Heart right ventricle (tissue), 16 donors: ENCODE data around the gene SMPDL3A. TPM values are rescaled to one million over a fixed set of nuclear protein-coding genes. Genes with fewer than 3 reads are reported as not detected.

ENCODE experiments used
- ATAC-seq, 8 donors: fragments of 200-7000 bp; cut with Tn5 transposase; one replicate each; pipeline ENCODE4 v1.9.1; 2020; ENCODE audit warnings: mild to moderate bottlenecking in 8 of 8, moderate library complexity in 8 of 8, moderate number of reproducible peaks in 1 of 8
- DNase-seq, 2 donors: peaks; one replicate each; pipeline ENCODE4 v3.0.0-alpha.2; 2020
- H3K27ac ChIP-seq, 10 donors: fragments of 200-600 bp; sonication (generic) in 2 of 10; one replicate each; pipeline versions ENCODE4 v1.5.0 to v1.8.0; 2020 to 2022; ENCODE audit warnings: mild to moderate bottlenecking in 3 of 10
- H3K27me3 ChIP-seq, 7 donors: fragments of 200-600 bp; one replicate each; pipeline ENCODE4 v1.8.0; 2021 to 2022; ENCODE audit warnings: mild to moderate bottlenecking in 2 of 7
- H3K36me3 ChIP-seq, 9 donors: fragments of 200-600 bp; sonication (generic) in 1 of 9; one replicate each; pipeline versions ENCODE4 v1.5.0 to v1.8.0; 2020 to 2022; ENCODE audit warnings: mild to moderate bottlenecking in 2 of 9
- H3K4me1 ChIP-seq, 9 donors: fragments of 200-600 bp; sonication (generic) in 1 of 9; one replicate each; pipeline versions ENCODE4 v1.5.0 to v1.8.0; 2020 to 2022; ENCODE audit warnings: mild to moderate bottlenecking in 4 of 9
- H3K4me3 ChIP-seq, 10 donors: fragments of 200-600 bp; sonication (generic) in 2 of 10; one replicate each; pipeline versions ENCODE4 v1.5.0 to v1.8.0; 2020 to 2022; ENCODE audit warnings: mild to moderate bottlenecking in 7 of 10, moderate library complexity in 2 of 10
- H3K9me3 ChIP-seq, 11 donors: fragments of 200-600 bp in 10 of 11; sonication (generic) in 2 of 11; one replicate each; pipeline versions ENCODE4 v1.5.0 to v1.8.0; 2013 to 2022; ENCODE audit warnings: mild to moderate bottlenecking in 2 of 11, control low read depth in 1 of 11, moderate library complexity in 1 of 11
- CTCF ChIP-seq, 9 donors: fragments of 200-600 bp; sonication (generic) in 2 of 9; IDR thresholded peaks; one replicate each; pipeline versions ENCODE4 v1.5.0 to v1.8.0; 2021 to 2022; ENCODE audit warnings: antibody characterized with exemption in 9 of 9, mild to moderate bottlenecking in 5 of 9, moderate library complexity in 1 of 9
- WGBS, 2 donors: extraction: QIAGEN DNeasy Blood & Tissue Kit; methylation state at CpG; one replicate each; pipeline ENCODE4 v1.1.7; 2013; ENCODE audit warnings: inconsistent platforms in 1 of 2; 5-methylcytosine and 5-hydroxymethylcytosine counted together
- intact Hi-C, 10 donors: fragments of 100-400 bp; cut with DNase I; formaldehyde crosslinking; loops; one replicate each; pipeline versions ENCODE4 v1.11.1 to v1.14.2; 2022
- polyA plus RNA-seq, 2 donors: library from polyadenylated mRNA; stranded (reverse); fragments of 200-250 nt; gene quantifications; one replicate each; pipeline ENCODE4 v1.2.3, GENCODE V29; 2013
- total RNA-seq, 10 donors: library from RNA; stranded (reverse); fragmentation: NEBNext Ultra II Directional in 3 of 10; extraction: Animal tissue kit (Norgen Biotek cat#: 25700) in 3 of 10; gene quantifications; one replicate each; pipeline versions ENCODE4 v1.2.1 to v1.2.4, GENCODE V29; 2021 to 2023
- donor health status: Arrhythmogenic right ventricular cardiomyopathy.
- donor health status: ischemic (EF 13 %, LVEDD 7.1; RV severe dilation, severe dysfunction).
- donor health status: healthy with polysubstance abuse.
- donor health status: DM: no; HTN: yes; CAD: no.
- donor health status: DM: no; HTN: no; CAD: no.
- donor health status: ischemic (EF 25% LVEDD 6.9; RV normal size, moderate dysfunction).
- donor health status: ischemic (EF 25% LVEDD 5.7; RV mildly dilated, moderate dysfunction).
- donor health status: healthy.
- donor health status: DM: yes; HTN: yes; CAD: no.
- donor health status: Ischemic cardiomyopathy.
- donor health status: ischemic (EF 35%, LVEDD 5.7; RV mildly dilated, moderate dysfunction).
- donor health status: nonischemic (EF 11% LVEDD 7.7; RV severe dilation, severe dysfunction).
- donor health status: DM: yes; HTN: yes; CAD: no.
- donor health status: PGD.
- donor health status: ischemic (EF 29% LVEDD 5.4; RV normal size, mild dysfunction).
- donor health status: nonischemic (EF 23%, LVEDD 6.1; RV moderate dilation, normal function).

The SMPDL3A gene
- total and polyA plus RNA-seq, 12 donors = 2.5 to 6.7 (median 3.9) TPM

- Histone ChIP-seq H3K4me3 (peak overlapping the region in 1 of 10 donors; percentile 4), H3K36me3 (no peaks in the 10 kb centered on the region), H3K27ac (no peak overlapping the region), H3K4me1 (peaks cover 0 to 28% (median 0%) of the 10 kb centered on the region in 9 donors), H3K9me3 (no peaks in the 10 kb centered on the region), H3K27me3 (no peaks in the 10 kb centered on the region)
- intact Hi-C loops = no loop called here
- ATAC-seq = no peak
- 73 to 79% methylated on average over 5 of the region's 5 CpGs for WGBS, 2 donors
- DNase-seq = no peak
- no peak for TF ChIP-seq CTCF (IDR thresholded peaks at IDR 0.05)
These were observed 34.8 kb upstream of the SMPDL3A start for GRCh38 chr6:122754191-122754731.

- intact Hi-C loops = no loop called here
- ATAC-seq (no peak), DNase-seq (no peak)
- Histone ChIP-seq H3K4me3 (no peak overlapping the region), H3K9me3 (no peaks in the 10 kb centered on the region), H3K27me3 (peaks cover 0 to 3% (median 0%) of the 10 kb centered on the region in 7 donors), H3K36me3 (no peaks in the 10 kb centered on the region), H3K4me1 (peaks cover 0 to 31% (median 0%) of the 10 kb centered on the region in 9 donors), H3K27ac (no peak overlapping the region)
- WGBS, 2 donors = 73 to 77% methylated on average over 9 of the region's 9 CpGs
- no peak for TF ChIP-seq CTCF (IDR thresholded peaks at IDR 0.05)
These were observed 33.2 kb upstream of the SMPDL3A start for GRCh38 chr6:122755901-122756300.

- no peak for DNase-seq
- TF ChIP-seq CTCF (IDR thresholded peaks at IDR 0.05) = no peak
- Histone ChIP-seq H3K36me3 (no peaks in the 10 kb centered on the region), H3K9me3 (peaks cover 0 to 2% (median 0%) of the 10 kb centered on the region in 11 donors), H3K4me1 (peaks cover 0 to 16% (median 0%) of the 10 kb centered on the region in 9 donors), H3K27me3 (peaks cover 0 to 3% (median 0%) of the 10 kb centered on the region in 7 donors), H3K27ac (no peak overlapping the region), H3K4me3 (no peak overlapping the region)
- 40 to 50% methylated on average over 1 of the region's 1 CpG for WGBS, 2 donors
- intact Hi-C loops = no loop called here
- ATAC-seq = no peak
These were observed 30.1 kb upstream of the SMPDL3A start for GRCh38 chr6:122758927-122759334.

GRCh38 chr6:122760330-122760729, 28.7 kb upstream of the SMPDL3A start:
- Histone ChIP-seq H3K4me3 (no peak overlapping the region), H3K4me1 (peaks cover 0 to 11% (median 0%) of the 10 kb centered on the region in 9 donors), H3K36me3 (no peaks in the 10 kb centered on the region), H3K27me3 (peaks cover 0 to 3% (median 0%) of the 10 kb centered on the region in 7 donors), H3K9me3 (peaks cover 0 to 5% (median 0%) of the 10 kb centered on the region in 11 donors), H3K27ac (no peak overlapping the region)
- intact Hi-C loops = no loop called here
- DNase-seq (no peak), ATAC-seq (no peak)
- no peak for TF ChIP-seq CTCF (IDR thresholded peaks at IDR 0.05)
